Measurements from ENCODE around the gene SNAP91. TPM values are rescaled to one million over a fixed set of nuclear protein-coding genes. Genes with fewer than 3 reads are reported as not detected.

Gene SNAP91
- total RNA-seq, 4 donors from 2014 or later: 0.13 TPM; not detected in 3

GRCh38 chr6:83594941-83595340, 114.0 kb downstream of the SNAP91 start:
- Histone ChIP-seq H3K27ac (no peak overlapping the region), H3K9me3 (no peaks in the 10 kb centered on the region), H3K4me3 (no peak overlapping the region), H3K4me1 (no peaks in the 10 kb centered on the region), H3K27me3 (no peaks in the 10 kb centered on the region), H3K36me3 (no peaks in the 10 kb centered on the region)
- in situ Hi-C loops (cut with MboI; ENCODE audit: low sequenced_read_pairs in 4 of 4) (no loop called here), intact Hi-C loops (cut with DNase I; ENCODE audit: low total_unique reads) (no loop called here)
- ATAC-seq: no peak
- TF ChIP-seq CTCF (IDR thresholded peaks at IDR 0.05 in 4 of 5, conservative IDR thresholded peaks at IDR 0.05 in 1 of 5): no peak
- TF ChIP-seq POLR2A (IDR thresholded peaks at IDR 0.05): no peak
- DNase-seq: no peak

DNA sequence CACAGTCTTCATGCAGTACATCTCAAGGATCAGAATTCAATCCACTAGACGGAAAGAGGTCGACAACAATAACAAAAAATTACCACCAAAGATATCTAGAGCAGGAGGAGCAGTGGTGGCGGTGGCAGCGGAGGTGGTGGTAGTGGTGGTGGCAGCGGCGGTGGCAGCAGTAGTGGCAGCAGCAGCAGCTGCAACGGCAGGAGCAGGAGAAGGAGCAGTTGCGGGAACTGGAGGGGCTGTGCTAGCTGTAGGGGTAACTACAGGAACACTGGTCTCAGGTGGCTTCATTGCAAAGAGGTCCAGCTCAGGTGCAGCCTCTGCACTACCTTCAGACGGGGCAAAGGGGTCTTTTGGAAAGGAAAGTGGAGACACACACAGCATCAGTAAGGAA, 115.5 kb downstream of the SNAP91 start:
- H3K36me3 ChIP-seq: no peaks in the 10 kb centered on the region
- H3K4me3 ChIP-seq: no peak overlapping the region
- no peaks in the 10 kb centered on the region for H3K4me1 ChIP-seq
- DNase-seq (no peak), ATAC-seq (no peak)
- no peaks in the 10 kb centered on the region for H3K27me3 ChIP-seq
- intact Hi-C loops (cut with DNase I; ENCODE audit: low total_unique reads): no loop called here
- TF ChIP-seq POLR2A (IDR thresholded peaks at IDR 0.05): no peak
- no peak for TF ChIP-seq CTCF (IDR thresholded peaks at IDR 0.05 in 4 of 5, conservative IDR thresholded peaks at IDR 0.05 in 1 of 5)
- H3K9me3 ChIP-seq: no peaks in the 10 kb centered on the region
- H3K27ac ChIP-seq: no peak overlapping the region
- in situ Hi-C loops (cut with MboI; ENCODE audit: low sequenced_read_pairs in 4 of 4): no loop called here

DNA sequence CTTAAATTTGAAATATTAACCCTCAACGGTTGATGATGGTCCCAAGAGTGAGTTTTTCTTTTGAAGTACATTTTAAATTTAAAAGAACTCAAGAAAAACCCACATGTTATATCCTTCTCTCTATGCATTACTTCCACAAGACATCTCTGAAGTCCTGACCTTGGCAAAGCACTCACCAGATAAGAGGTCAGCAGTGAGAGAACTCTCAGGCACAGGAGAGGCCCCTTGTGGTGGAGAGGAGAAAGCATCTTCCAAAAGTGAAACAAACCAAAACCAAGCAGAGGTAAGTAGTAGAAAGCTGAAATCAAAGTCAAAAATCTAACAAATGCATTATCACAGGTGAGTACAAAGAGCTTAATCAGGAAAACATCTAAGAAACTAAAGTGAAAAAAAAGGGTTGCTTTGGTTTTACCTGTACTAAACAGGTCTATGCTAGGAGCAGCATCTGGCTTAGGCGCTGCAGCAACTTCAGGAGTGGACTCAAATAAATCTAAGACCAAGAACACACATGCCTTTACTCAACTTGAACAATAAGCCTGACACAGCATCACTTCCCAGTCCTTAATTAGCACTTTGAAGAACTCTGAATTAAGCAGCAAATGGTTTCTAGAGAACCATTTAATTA, 116.0 kb downstream of the SNAP91 start:
- in situ Hi-C loops (cut with MboI; ENCODE audit: low sequenced_read_pairs in 4 of 4) (no loop called here), intact Hi-C loops (cut with DNase I; ENCODE audit: low total_unique reads) (no loop called here)
- H3K36me3 ChIP-seq: no peaks in the 10 kb centered on the region
- no peak overlapping the region for H3K4me3 ChIP-seq
- no peaks in the 10 kb centered on the region for H3K4me1 ChIP-seq
- no peak overlapping the region for H3K27ac ChIP-seq
- ATAC-seq: no peak
- DNase-seq: no peak
- H3K9me3 ChIP-seq: no peaks in the 10 kb centered on the region
- TF ChIP-seq CTCF (IDR thresholded peaks at IDR 0.05 in 4 of 5, conservative IDR thresholded peaks at IDR 0.05 in 1 of 5) (no peak), POLR2A (IDR thresholded peaks at IDR 0.05) (no peak)
- H3K27me3 ChIP-seq: no peaks in the 10 kb centered on the region

- Histone ChIP-seq H3K4me1 (no peaks in the 10 kb centered on the region), H3K27me3 (no peaks in the 10 kb centered on the region), H3K36me3 (no peaks in the 10 kb centered on the region), H3K4me3 (no peak overlapping the region), H3K9me3 (no peaks in the 10 kb centered on the region), H3K27ac (no peak overlapping the region)
- no peak for ATAC-seq
- DNase-seq: no peak
- in situ Hi-C loops (cut with MboI; ENCODE audit: low sequenced_read_pairs in 4 of 4) (no loop called here), intact Hi-C loops (cut with DNase I; ENCODE audit: low total_unique reads) (no loop called here)
- TF ChIP-seq CTCF (IDR thresholded peaks at IDR 0.05 in 4 of 5, conservative IDR thresholded peaks at IDR 0.05 in 1 of 5) (no peak), POLR2A (IDR thresholded peaks at IDR 0.05) (no peak)
Observed at GRCh38 chr6:83590416-83590815, 118.5 kb downstream of the SNAP91 start.

GRCh38 chr6:83589076-83589475, 119.8 kb downstream of the SNAP91 start:
- intact Hi-C loops (cut with DNase I; ENCODE audit: low total_unique reads) (no loop called here), in situ Hi-C loops (cut with MboI; ENCODE audit: low sequenced_read_pairs in 4 of 4) (no loop called here)
- Histone ChIP-seq H3K27me3 (no peaks in the 10 kb centered on the region), H3K4me1 (no peaks in the 10 kb centered on the region), H3K4me3 (no peak overlapping the region), H3K27ac (no peak overlapping the region), H3K36me3 (no peaks in the 10 kb centered on the region), H3K9me3 (no peaks in the 10 kb centered on the region)
- no peak for DNase-seq
- ATAC-seq: no peak
- TF ChIP-seq CTCF (IDR thresholded peaks at IDR 0.05 in 4 of 5, conservative IDR thresholded peaks at IDR 0.05 in 1 of 5): no peak
- TF ChIP-seq POLR2A (IDR thresholded peaks at IDR 0.05): no peak

Data from gastrocnemius medialis (tissue), 4 donors.